ENCODE results near the gene ITPKC.

Gene ITPKC

GRCh38 chr19:40691421-40692211 is 25.3 kb upstream of the ITPKC start:
- no peak for DNase-seq (ENCODE audit: low read depth, low spot score)
- H3K4me3 ChIP-seq (ENCODE audit: low read depth, low read length): no peak overlapping the region
- ChIA-PET POLR2A (interaction anchor here (1.2 to 1.8 kb wide), 3 partner anchors 25 to 109 kb away, joined by 3 to 8 read pairs (median 4); partner anchors contain the start of genes COQ8B and ITPKC), CTCF (interaction anchor here (0.6 to 1.6 kb wide), 7 partner anchors 8 to 128 kb away, joined by 3 to 4 read pairs (median 3); no protein-coding TSS in a partner anchor)
- TF ChIP-seq CTCF (IDR thresholded peaks at IDR 0.05; ENCODE audit: insufficient read depth, low read length, missing control alignments): no peak

- ChIA-PET CTCF (interaction anchor here (1.0 to 1.6 kb wide), 2 partner anchors 10 to 128 kb away, joined by 3 to 4 read pairs; no protein-coding TSS in a partner anchor), POLR2A (no interaction called here)
- no peak for TF ChIP-seq CTCF (IDR thresholded peaks at IDR 0.05; ENCODE audit: insufficient read depth, low read length, missing control alignments)
- H3K4me3 ChIP-seq (ENCODE audit: low read depth, low read length): no peak overlapping the region
- no peak for DNase-seq (ENCODE audit: low read depth, low spot score)
Measured at GRCh38 chr19:40692212-40692551, 24.7 kb upstream of the ITPKC start.

GRCh38 chr19:40693150-40693788 is 23.6 kb upstream of the ITPKC start:
- ChIA-PET POLR2A (no interaction called here), CTCF (interaction anchor here (0.7 to 1.6 kb wide), 4 partner anchors 9 to 114 kb away, joined by 3 read pairs; no protein-coding TSS in a partner anchor)
- DNase-seq (ENCODE audit: low read depth, low spot score): no peak
- no peak for TF ChIP-seq CTCF (IDR thresholded peaks at IDR 0.05; ENCODE audit: insufficient read depth, low read length, missing control alignments)
- no peak overlapping the region for H3K4me3 ChIP-seq (ENCODE audit: low read depth, low read length)

GRCh38 chr19:40693896-40694295 is 23.0 kb upstream of the ITPKC start:
- DNase-seq (ENCODE audit: low read depth, low spot score): no peak
- no peak for TF ChIP-seq CTCF (IDR thresholded peaks at IDR 0.05; ENCODE audit: insufficient read depth, low read length, missing control alignments)
- POLR2A ChIA-PET: no interaction called here
- CTCF ChIA-PET: interaction anchor here (0.7 to 1.2 kb wide), 3 partner anchors 10 to 113 kb away, joined by 3 read pairs; no protein-coding TSS in a partner anchor
- no peak overlapping the region for H3K4me3 ChIP-seq (ENCODE audit: low read depth, low read length)

GRCh38 chr19:40695881-40696280 is 21.0 kb upstream of the ITPKC start:
- no peak overlapping the region for H3K4me3 ChIP-seq (ENCODE audit: low read depth, low read length)
- ChIA-PET CTCF (no interaction called here), POLR2A (no interaction called here)
- no peak for TF ChIP-seq CTCF (IDR thresholded peaks at IDR 0.05; ENCODE audit: insufficient read depth, low read length, missing control alignments)
- DNase-seq (ENCODE audit: low read depth, low spot score): no peak

- POLR2A ChIA-PET: no interaction called here
- TF ChIP-seq CTCF (IDR thresholded peaks at IDR 0.05; ENCODE audit: insufficient read depth, low read length, missing control alignments): no peak
- no peak for DNase-seq (ENCODE audit: low read depth, low spot score)
- CTCF ChIA-PET: no interaction called here
- H3K4me3 ChIP-seq (ENCODE audit: low read depth, low read length): no peak overlapping the region
Measured at GRCh38 chr19:40697007-40697406, 19.9 kb upstream of the ITPKC start.
